Measurements from ENCODE around the gene SLC40A1. TPM values are rescaled to one million over a fixed set of nuclear protein-coding genes. Genes with fewer than 3 reads are reported as not detected.

The SLC40A1 gene
- total and polyA plus RNA-seq, 10 of the 15 experiments (the other 5 are each of a cell fraction or from before 2014, with no cell fraction given), result 0.01 to 0.38 (median 0.08) TPM; not detected in 7

GRCh38 chr2:189594305-189594704, 13.7 kb upstream of the SLC40A1 start:
- CTCF ChIA-PET, result no interaction called here

More at GRCh38 chr2:189594305-189594704, 13.7 kb upstream of the SLC40A1 start:
- no TSS peak for BruUV-seq (replicated peaks)
- ChIA-PET SMC1A (ENCODE audit: uncharacterized antibody, unreplicated experiment) (no interaction called here), POLR2A (no interaction called here), RAD21 (ENCODE audit: unreplicated experiment) (no interaction called here)
- Histone ChIP-seq H3K4me3 (no peak overlapping the region), H3K79me2 (ENCODE audit: control insufficient read depth, insufficient read depth, low read length) (no peaks in the 10 kb centered on the region), H3K27me3 (replicated peaks in 1 of 2; ENCODE audit: control insufficient read depth in 2 of 2, insufficient read depth in 2 of 2, low read length in 1 of 2) (no peaks in the 10 kb centered on the region), H3K36me3 (ENCODE audit: control insufficient read depth in 2 of 2, insufficient read depth in 2 of 2, low read length in 1 of 2) (no peaks in the 10 kb centered on the region), H3K9ac (ENCODE audit: control insufficient read depth, insufficient read depth, low read length) (no peak overlapping the region), H3K4me2 (ENCODE audit: control insufficient read depth, insufficient read depth) (no peak overlapping the region), H3K4me1 (ENCODE audit: control insufficient read depth, insufficient read depth, low read length) (no peaks in the 10 kb centered on the region), H2AFZ (ENCODE audit: control insufficient read depth, low read depth, low read length) (no peak overlapping the region), H3K9me3 (replicated peaks; ENCODE audit: control insufficient read depth, insufficient read depth, low read length) (no peaks in the 10 kb centered on the region), H4K20me1 (ENCODE audit: control insufficient read depth, insufficient read depth) (no peaks in the 10 kb centered on the region), H3K27ac (ENCODE audit: control insufficient read depth, insufficient read depth) (no peak overlapping the region)
- DNase-seq (ENCODE audit: low read depth, low spot score) (no peak), FAIRE-seq (no peak), ATAC-seq (no peak)
- in situ Hi-C loops (cut with MboI) (no loop called here), intact Hi-C loops (cut with micrococcal nuclease; ENCODE audit: unreplicated experiment) (no loop called here)
- 0% methylated on average over 2 of the region's 2 CpGs for WGBS (ENCODE audit: insufficient coverage, insufficient replicate concordance, low lambda C conversion rate, missing lambda C conversion rate)
- no peak for TF ChIP-seq YY1 (IDR thresholded peaks at IDR 0.05; ENCODE audit: low read depth, low read length)
- no peak for TF ChIP-seq WRNIP1 (IDR thresholded peaks at IDR 0.05; ENCODE audit: borderline replicate concordance, low read depth, low read length)
- no peak for TF ChIP-seq CBX5 (IDR thresholded peaks at IDR 0.05; ENCODE audit: low read depth)
- no peak for TF ChIP-seq SUPT20H (IDR thresholded peaks at IDR 0.05; ENCODE audit: borderline replicate concordance, control insufficient read depth, low read depth, low read length)
- TF ChIP-seq SREBF2 (IDR thresholded peaks at IDR 0.05; ENCODE audit: low read length), result no peak
- no peak for TF ChIP-seq ASH2L (IDR thresholded peaks at IDR 0.05; ENCODE audit: borderline replicate concordance, low read depth)
- TF ChIP-seq TCF12 (IDR thresholded peaks at IDR 0.05; ENCODE audit: low read depth, low read length), result no peak
- no peak for TF ChIP-seq POLR2AphosphoS5 (IDR thresholded peaks at IDR 0.05; ENCODE audit: low read length)
- no peak for TF ChIP-seq USF1 (IDR thresholded peaks at IDR 0.05; ENCODE audit: borderline replicate concordance, extremely low read length, insufficient read depth, low read depth, low read length)
- no peak for TF ChIP-seq KLF5 (IDR thresholded peaks at IDR 0.05; ENCODE audit: partially characterized antibody)
- no peak for TF ChIP-seq RBBP5 (conservative IDR thresholded peaks at IDR 0.05)
- no peak for TF ChIP-seq E2F4 (IDR thresholded peaks at IDR 0.05; ENCODE audit: low read depth, low read length)
- TF ChIP-seq FOXK2 (IDR thresholded peaks at IDR 0.05), result no peak
- TF ChIP-seq SPI1 (IDR thresholded peaks at IDR 0.05; ENCODE audit: borderline replicate concordance, insufficient read depth, low read depth, low read length), result no peak
- TF ChIP-seq ZNF622 (IDR thresholded peaks at IDR 0.05), result no peak

Data from GM12878 (cell line).